ENCODE results near the gene TMEM72.

- no peak for TF ChIP-seq ZNF274 (IDR thresholded peaks at IDR 0.05; ENCODE audit: low read depth, low read length)
- TF ChIP-seq YY1 (IDR thresholded peaks at IDR 0.05; ENCODE audit: insufficient read depth, insufficient read length) = no peak
- TF ChIP-seq SUZ12 (IDR thresholded peaks at IDR 0.05; ENCODE audit: extremely low read depth, insufficient read depth, insufficient read length) = no peak
These were observed 14.1 kb downstream of the TMEM72 start for GRCh38 chr10:44925224-44925623.
